Measurements from ENCODE around the gene ANKRD22. TPM values are rescaled to one million over a fixed set of nuclear protein-coding genes. Genes with fewer than 3 reads are reported as not detected.

ANKRD22 gene
- total and polyA plus RNA-seq, 2 of the 8 experiments (the other 6 are each of a cell fraction or from before 2014, with no cell fraction given), result 0.68 TPM; not detected in 1

- Histone ChIP-seq H2BK15ac (ENCODE audit: low read length) (no peak overlapping the region), H3K14ac (ENCODE audit: insufficient read length) (no peak overlapping the region), H3K4me1 (replicated peaks in 1 of 4; ENCODE audit: control insufficient read depth in 3 of 4, insufficient read depth in 4 of 4, low read length in 3 of 4) (peaks cover 0 to 3% (median under 1%) of the 10 kb centered on the region in 4 experiments; a peak in 3 of 7 replicates), H2BK12ac (ENCODE audit: low read depth, low read length) (no peak overlapping the region), H3K23ac (ENCODE audit: insufficient read length) (no peak overlapping the region), H4K5ac (ENCODE audit: insufficient read length, low read depth, low read length) (no peak overlapping the region), H3K79me1 (ENCODE audit: low read depth, low read length) (no peaks in the 10 kb centered on the region), H3K18ac (ENCODE audit: extremely low read depth, low read length) (no peak overlapping the region), H3K4me3 (ENCODE audit: extremely low read depth in 1 of 4, insufficient read depth in 2 of 4, low read depth in 3 of 4, low read length in 4 of 4) (no peak overlapping the region), H3K56ac (replicated peaks; ENCODE audit: insufficient read length, low read depth, low read length) (no peak overlapping the region), H2AK5ac (ENCODE audit: low read depth, low read length) (no peak overlapping the region), H3K4ac (replicated peaks; ENCODE audit: insufficient read length, low read depth, low read length) (no peak overlapping the region), H3K9me3 (ENCODE audit: insufficient read depth in 2 of 2, low read depth in 1 of 2, low read length in 1 of 2) (no peaks in the 10 kb centered on the region), H2AFZ (ENCODE audit: low read length) (no peak overlapping the region), H2BK120ac (replicated peaks; ENCODE audit: low read depth, low read length) (no peak overlapping the region), H3K27ac (ENCODE audit: low read depth, low read length) (no peak overlapping the region), H2BK5ac (ENCODE audit: low read depth, low read length) (no peak overlapping the region), H4K91ac (replicated peaks; ENCODE audit: insufficient read length, low read length) (no peak overlapping the region), H4K20me1 (replicated peaks in 1 of 2; ENCODE audit: control insufficient read depth in 1 of 2, insufficient read depth in 2 of 2, low read length in 2 of 2) (no peaks in the 10 kb centered on the region), H3K79me2 (ENCODE audit: control insufficient read depth in 1 of 2, insufficient read depth in 2 of 2, low read length in 2 of 2) (no peaks in the 10 kb centered on the region), H4K8ac (ENCODE audit: extremely low read depth, insufficient read depth, low read length) (no peak overlapping the region), H3K4me2 (ENCODE audit: insufficient read depth in 1 of 2, low read depth in 2 of 2, low read length in 2 of 2) (no peak overlapping the region), H3K23me2 (ENCODE audit: low read depth, low read length) (no peaks in the 10 kb centered on the region), H3K36me3 (ENCODE audit: control insufficient read depth in 2 of 4, insufficient read depth in 4 of 4, low read length in 3 of 4) (no peaks in the 10 kb centered on the region), H3K9ac (replicated peaks in 1 of 4; ENCODE audit: extremely low read depth in 1 of 4, low read depth in 3 of 4, low read length in 3 of 4) (no peak overlapping the region), H2BK20ac (ENCODE audit: low read length) (no peak overlapping the region), H3K27me3 (replicated peaks in 1 of 4; ENCODE audit: control insufficient read depth in 3 of 4, extremely low read depth in 1 of 4, insufficient read depth in 3 of 4, low read length in 3 of 4) (no peaks in the 10 kb centered on the region)
- ChIA-PET POLR2A (ENCODE audit: partially characterized antibody) (no interaction called here), CTCF (ENCODE audit: partially characterized antibody) (interaction anchor here (1.1 to 3.1 kb wide), 5 partner anchors 29 to 223 kb away, joined by 3 to 9 read pairs (median 6); partner anchors contain the start of gene RNLS)
- WGBS, 2 experiments (ENCODE audit: extremely low coverage in 1 of 2, insufficient coverage in 1 of 2, insufficient read length in 1 of 2, insufficient replicate concordance in 2 of 2, low coverage in 1 of 2, low lambda C conversion rate in 2 of 2, missing lambda C conversion rate in 1 of 2), result 88% methylated on average over 3 of the region's 3 CpGs; no CpG with 5 or more reads in 1 of the 2 experiments
- FAIRE-seq (no peak), DNase-seq (ENCODE audit: low read depth in 1 of 2, low spot score in 2 of 2) (no peak)
- TF ChIP-seq HDAC2 (IDR thresholded peaks at IDR 0.05; ENCODE audit: borderline replicate concordance in 1 of 2, low read depth in 2 of 2, low read length in 2 of 2), result no peak
- TF ChIP-seq JUN (IDR thresholded peaks at IDR 0.05; ENCODE audit: low read depth, low read length), result no peak
- TF ChIP-seq TAF1 (IDR thresholded peaks at IDR 0.05; ENCODE audit: low read depth, low read length), result no peak
- TF ChIP-seq BRCA1 (IDR thresholded peaks at IDR 0.05; ENCODE audit: low read depth, low read length), result no peak
- TF ChIP-seq, protein P1, sequence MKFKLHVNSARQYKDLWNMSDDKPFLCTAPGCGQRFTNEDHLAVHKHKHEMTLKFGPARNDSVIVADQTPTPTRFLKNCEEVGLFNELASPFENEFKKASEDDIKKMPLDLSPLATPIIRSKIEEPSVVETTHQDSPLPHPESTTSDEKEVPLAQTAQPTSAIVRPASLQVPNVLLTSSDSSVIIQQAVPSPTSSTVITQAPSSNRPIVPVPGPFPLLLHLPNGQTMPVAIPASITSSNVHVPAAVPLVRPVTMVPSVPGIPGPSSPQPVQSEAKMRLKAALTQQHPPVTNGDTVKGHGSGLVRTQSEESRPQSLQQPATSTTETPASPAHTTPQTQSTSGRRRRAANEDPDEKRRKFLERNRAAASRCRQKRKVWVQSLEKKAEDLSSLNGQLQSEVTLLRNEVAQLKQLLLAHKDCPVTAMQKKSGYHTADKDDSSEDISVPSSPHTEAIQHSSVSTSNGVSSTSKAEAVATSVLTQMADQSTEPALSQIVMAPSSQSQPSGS (IDR thresholded peaks at IDR 0.05; ENCODE audit: low read length), result no peak
- no peak for TF ChIP-seq MAFK (IDR thresholded peaks at IDR 0.05; ENCODE audit: low read depth, low read length)
- TF ChIP-seq, protein P2, sequence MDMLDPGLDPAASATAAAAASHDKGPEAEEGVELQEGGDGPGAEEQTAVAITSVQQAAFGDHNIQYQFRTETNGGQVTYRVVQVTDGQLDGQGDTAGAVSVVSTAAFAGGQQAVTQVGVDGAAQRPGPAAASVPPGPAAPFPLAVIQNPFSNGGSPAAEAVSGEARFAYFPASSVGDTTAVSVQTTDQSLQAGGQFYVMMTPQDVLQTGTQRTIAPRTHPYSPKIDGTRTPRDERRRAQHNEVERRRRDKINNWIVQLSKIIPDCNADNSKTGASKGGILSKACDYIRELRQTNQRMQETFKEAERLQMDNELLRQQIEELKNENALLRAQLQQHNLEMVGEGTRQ (IDR thresholded peaks at IDR 0.05; ENCODE audit: low read length), result no peak
- no peak for TF ChIP-seq GTF2F1 (IDR thresholded peaks at IDR 0.05; ENCODE audit: borderline replicate concordance, low read depth, low read length)
- no peak for TF ChIP-seq CREB1 (IDR thresholded peaks at IDR 0.05)
- no peak for TF ChIP-seq PHF8 (conservative IDR thresholded peaks at IDR 0.05; ENCODE audit: low read depth, low read length)
- no peak for TF ChIP-seq ZNF274 (IDR thresholded peaks at IDR 0.05; ENCODE audit: borderline replicate concordance, extremely low read depth, low read length)
- no peak for TF ChIP-seq POU5F1 (IDR thresholded peaks at IDR 0.05; ENCODE audit: low read depth, low read length)
These were observed 45.7 kb downstream of the ANKRD22 start for GRCh38 chr10:88805924-88806323.
